Breast epithelium (tissue), 3 donors: ENCODE results near the gene MON2.

Source experiments
- CTCF ChIP-seq, 3 donors: fragments of 450-650 bp; IDR thresholded peaks; one replicate each; pipeline ENCODE4 v1.5.1; 2016 to 2017; ENCODE audit warnings: antibody characterized with exemption in 3 of 3, mild to moderate bottlenecking in 3 of 3, moderate library complexity in 3 of 3
- POLR2A ChIP-seq: fragments of 450-650 bp; IDR thresholded peaks from one replicate; pipeline ENCODE4 v1.6.1; 2016; ENCODE audit warnings: antibody characterized with exemption, mild to moderate bottlenecking, moderate library complexity

DNA sequence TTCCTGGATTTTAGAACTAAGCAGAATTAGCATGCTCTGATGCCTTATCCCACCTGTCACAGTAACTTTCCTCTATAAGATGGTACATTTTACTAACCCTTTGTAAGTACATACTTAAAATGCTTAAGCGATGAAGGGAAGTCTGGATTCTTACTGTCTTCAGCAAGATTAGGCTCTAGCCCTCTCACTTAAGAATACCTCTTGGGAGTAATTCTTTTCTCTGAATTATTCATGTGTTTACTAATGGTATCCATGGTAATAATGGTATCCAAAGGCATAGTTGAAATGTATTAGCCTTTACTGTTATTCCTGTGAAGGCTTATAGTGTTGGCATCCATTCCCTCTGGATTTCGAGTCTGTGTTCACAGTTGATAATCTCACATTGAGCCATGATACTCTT is 176.9 kb downstream of the MON2 start:
- TF ChIP-seq CTCF (IDR thresholded peaks at IDR 0.05), result no peak
- no peak for TF ChIP-seq POLR2A
